Measurements from ENCODE around the gene RBMXL3. TPM values are rescaled to one million over a fixed set of nuclear protein-coding genes. Genes with fewer than 3 reads are reported as not detected.
"Not testable (repeated sequence)": the region's sequence is repeated elsewhere in the genome, so short reads cannot be mapped to it uniquely, and the experiment has no call there.

Gene RBMXL3
- total RNA-seq, 1 donor from 2014 or later, result not detected

GRCh38 chrX:115183980-115184379, 5.2 kb upstream of the RBMXL3 start:
- no peak overlapping the region for H3K4me3 ChIP-seq (ENCODE audit: low read depth, low read length)
- TF ChIP-seq, protein P1, sequence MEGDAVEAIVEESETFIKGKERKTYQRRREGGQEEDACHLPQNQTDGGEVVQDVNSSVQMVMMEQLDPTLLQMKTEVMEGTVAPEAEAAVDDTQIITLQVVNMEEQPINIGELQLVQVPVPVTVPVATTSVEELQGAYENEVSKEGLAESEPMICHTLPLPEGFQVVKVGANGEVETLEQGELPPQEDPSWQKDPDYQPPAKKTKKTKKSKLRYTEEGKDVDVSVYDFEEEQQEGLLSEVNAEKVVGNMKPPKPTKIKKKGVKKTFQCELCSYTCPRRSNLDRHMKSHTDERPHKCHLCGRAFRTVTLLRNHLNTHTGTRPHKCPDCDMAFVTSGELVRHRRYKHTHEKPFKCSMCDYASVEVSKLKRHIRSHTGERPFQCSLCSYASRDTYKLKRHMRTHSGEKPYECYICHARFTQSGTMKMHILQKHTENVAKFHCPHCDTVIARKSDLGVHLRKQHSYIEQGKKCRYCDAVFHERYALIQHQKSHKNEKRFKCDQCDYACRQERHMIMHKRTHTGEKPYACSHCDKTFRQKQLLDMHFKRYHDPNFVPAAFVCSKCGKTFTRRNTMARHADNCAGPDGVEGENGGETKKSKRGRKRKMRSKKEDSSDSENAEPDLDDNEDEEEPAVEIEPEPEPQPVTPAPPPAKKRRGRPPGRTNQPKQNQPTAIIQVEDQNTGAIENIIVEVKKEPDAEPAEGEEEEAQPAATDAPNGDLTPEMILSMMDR (conservative IDR thresholded peaks at IDR 0.05; ENCODE audit: low read depth, low read length), result no peak
- DNase-seq (ENCODE audit: low read depth), result no peak

GRCh38 chrX:115189646-115190635, 731 bp downstream of the RBMXL3 start:
- TF ChIP-seq, protein P1 (conservative IDR thresholded peaks at IDR 0.05; ENCODE audit: low read depth, low read length), result no peak
- DNase-seq (ENCODE audit: low read depth), result no peak
- H3K4me3 ChIP-seq (ENCODE audit: low read depth, low read length), result no peak overlapping the region

GRCh38 chrX:115190636-115191489, 1.7 kb downstream of the RBMXL3 start:
- TF ChIP-seq, protein P1 (conservative IDR thresholded peaks at IDR 0.05; ENCODE audit: low read depth, low read length), result no peak
- DNase-seq (ENCODE audit: low read depth), result no peak
- no peak overlapping the region for H3K4me3 ChIP-seq (ENCODE audit: low read depth, low read length)

- TF ChIP-seq, protein P1 (conservative IDR thresholded peaks at IDR 0.05; ENCODE audit: low read depth, low read length), result no peak
- H3K4me3 ChIP-seq (ENCODE audit: low read depth, low read length), result no peak overlapping the region
- no peak for DNase-seq (ENCODE audit: low read depth)
Observed at GRCh38 chrX:115191490-115192243, 2.5 kb downstream of the RBMXL3 start.

GRCh38 chrX:115192244-115192700, 3.1 kb downstream of the RBMXL3 start:
- H3K4me3 ChIP-seq (ENCODE audit: low read depth, low read length), result no peak overlapping the region
- TF ChIP-seq, protein P1 (conservative IDR thresholded peaks at IDR 0.05; ENCODE audit: low read depth, low read length), result no peak
- no peak for DNase-seq (ENCODE audit: low read depth)

- no peak overlapping the region for H3K4me3 ChIP-seq (ENCODE audit: low read depth, low read length)
- TF ChIP-seq, protein P1 (conservative IDR thresholded peaks at IDR 0.05; ENCODE audit: low read depth, low read length), result no peak
- no peak for DNase-seq (ENCODE audit: low read depth)
Observed at GRCh38 chrX:115204040-115204439, 14.8 kb downstream of the RBMXL3 start.

DNA sequence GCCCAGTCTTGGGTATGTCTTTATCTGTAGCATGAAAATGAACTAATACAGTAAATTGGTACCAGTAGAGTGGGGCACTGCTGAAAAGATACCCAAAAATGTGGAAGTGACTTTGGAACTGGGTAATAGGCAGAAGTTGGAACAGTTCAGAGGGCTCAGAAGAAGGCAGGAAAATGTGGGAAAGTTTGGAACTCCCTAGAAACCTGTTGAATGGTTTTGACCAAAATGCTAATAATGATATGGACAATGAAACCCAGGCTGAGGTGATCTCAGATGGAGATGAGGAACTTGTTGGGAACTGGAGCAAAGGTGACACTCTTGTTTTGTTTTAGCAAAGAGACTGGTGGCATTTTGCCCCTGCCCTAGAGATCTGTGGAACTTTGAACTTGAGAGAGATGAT, 20.3 kb downstream of the RBMXL3 start:
- not testable (repeated sequence) for H3K4me3 ChIP-seq (ENCODE audit: low read depth, low read length); DNase-seq (ENCODE audit: low read depth)
